GM10248 (cell line): ENCODE data around the gene TMEM198.

Source experiments
- CTCF ChIA-PET: fragments of 300-600 bp; sonication (Branson Sonifier 250); formaldehyde crosslinking; extraction: SDS; loops from one replicate; lab custom pipeline; 2021; ENCODE audit warnings: antibody characterized with exemption; lab: Yijun Ruan, JAX
- POLR2A ChIA-PET: fragments of 350-650 bp; sonication (Branson Sonifier 250); formaldehyde crosslinking; extraction: SDS; loops from one replicate; lab custom pipeline; 2020; ENCODE audit warnings: antibody characterized with exemption; lab: Yijun Ruan, JAX
- DNase-seq: peaks from one replicate; pipeline ENCODE4 v3.0.0; 2012; ENCODE audit errors: extremely low spot score
- CTCF ChIP-seq: IDR thresholded peaks from 2 replicates; pipeline ENCODE4 v1.5.1; 2012; ENCODE audit warnings: mild to moderate bottlenecking, low read depth; ENCODE audit errors: extremely low read depth, missing control alignments, control extremely low read depth

Gene TMEM198

GRCh38 chr2:219551441-219552381 is 7.9 kb downstream of the TMEM198 start:
- no peak for TF ChIP-seq CTCF
- CTCF ChIA-PET, result interaction anchor here (1.0 to 7.9 kb wide), 9 partner anchors 8 to 149 kb away, joined by 3 to 63 read pairs (median 4); partner anchors contain the start of genes CHPF, STK11IP and TMEM198
- POLR2A ChIA-PET, result no interaction called here
- DNase-seq, result no peak

GRCh38 chr2:219552382-219553167 is 8.7 kb downstream of the TMEM198 start:
- TF ChIP-seq CTCF, result no peak
- DNase-seq, result peak; percentile 94
- ChIA-PET CTCF (interaction anchor here (1.0 to 7.9 kb wide), 5 partner anchors 9 to 150 kb away, joined by 3 to 63 read pairs (median 4); partner anchors contain the start of genes CHPF, STK11IP and TMEM198), POLR2A (no interaction called here)

GRCh38 chr2:219553168-219553417 is 9.3 kb downstream of the TMEM198 start:
- POLR2A ChIA-PET, result no interaction called here
- DNase-seq, result no peak
- CTCF ChIA-PET, result interaction anchor here (1.1 to 7.9 kb wide), 4 partner anchors 11 to 151 kb away, joined by 3 to 63 read pairs (median 4); partner anchors contain the start of genes CHPF, STK11IP and TMEM198
- TF ChIP-seq CTCF, result no peak

- CTCF ChIA-PET, result interaction anchor here (1.1 to 7.9 kb wide), 4 partner anchors 11 to 151 kb away, joined by 3 to 63 read pairs (median 4); partner anchors contain the start of genes CHPF, STK11IP and TMEM198
Measured at GRCh38 chr2:219553463-219553963, 9.7 kb downstream of the TMEM198 start.

GRCh38 chr2:219554350-219554749 is 10.5 kb downstream of the TMEM198 start:
- DNase-seq, result no peak
- POLR2A ChIA-PET, result no interaction called here
- CTCF ChIA-PET, result interaction anchor here (1.7 to 7.9 kb wide), 2 partner anchors 12 kb away, joined by 7 to 63 read pairs; partner anchors contain the start of genes CHPF and TMEM198
- TF ChIP-seq CTCF, result no peak

More at GRCh38 chr2:219553463-219553963, 9.7 kb downstream of the TMEM198 start:
- POLR2A ChIA-PET, result no interaction called here
- no peak for TF ChIP-seq CTCF
- DNase-seq, result no peak

GRCh38 chr2:219555956-219556355 is 12.1 kb downstream of the TMEM198 start:
- DNase-seq, result no peak
- ChIA-PET POLR2A (no interaction called here), CTCF (interaction anchor here (1.7 to 7.9 kb wide), 2 partner anchors 11 to 14 kb away, joined by 7 to 63 read pairs; partner anchors contain the start of genes CHPF and TMEM198)
- no peak for TF ChIP-seq CTCF
